GM12874 (cell line): ENCODE data around the gene RNF13.

Experiments used
- CTCF ChIP-seq: IDR thresholded peaks from 2 replicates; pipeline ENCODE4 v1.5.1; 2011; ENCODE audit warnings: low read depth, mild to moderate bottlenecking, control low read depth, low read length, moderate library complexity; ENCODE audit not compliant: insufficient read depth

Gene RNF13

GRCh38 chr3:149771652-149772271 lies 41.3 kb upstream of the RNF13 start:
- peak; percentile 78 for TF ChIP-seq CTCF

GRCh38 chr3:149772861-149773260 lies 40.2 kb upstream of the RNF13 start:
- no peak for TF ChIP-seq CTCF

GRCh38 chr3:149776170-149776569 lies 36.8 kb upstream of the RNF13 start:
- TF ChIP-seq CTCF = no peak

- TF ChIP-seq CTCF = no peak
These were observed 35.4 kb upstream of the RNF13 start for GRCh38 chr3:149777414-149778214.

- TF ChIP-seq CTCF = no peak
These were observed 31.8 kb upstream of the RNF13 start for GRCh38 chr3:149781211-149781610.

GRCh38 chr3:149781741-149782140 lies 31.3 kb upstream of the RNF13 start:
- TF ChIP-seq CTCF = no peak

GRCh38 chr3:149783576-149783975 lies 29.4 kb upstream of the RNF13 start:
- no peak for TF ChIP-seq CTCF
